Left ventricle myocardium superior (tissue), 1 donor: ENCODE results near the gene ERO1A. TPM values are rescaled to one million over a fixed set of nuclear protein-coding genes. Genes with fewer than 3 reads are reported as not detected.
A peak's percentile ranks its signal among the peaks of the same experiment; 100 is the strongest.

Experiments used
- ATAC-seq: fragments of 200-7000 bp; cut with Tn5 transposase; one replicate; pipeline ENCODE4 v1.9.1; 2020; ENCODE audit warnings: mild to moderate bottlenecking, moderate library complexity
- DNase-seq: peaks from one replicate; pipeline ENCODE4 v3.0.0-alpha.2; 2020
- intact Hi-C: fragments of 100-400 bp; cut with micrococcal nuclease; formaldehyde crosslinking; loops from one replicate; pipeline ENCODE4 v1.11.0; 2022
- total RNA-seq: library from RNA; stranded (reverse); fragmentation: NEBNext Ultra II Directional; extraction: Animal tissue kit (Norgen Biotek cat#: 25700); gene quantifications from one replicate; pipeline ENCODE4 v1.2.1, GENCODE V29; 2021
- donor health status: DM: no; HTN: yes; CAD: no; lungs with severe emphysema.

Gene ERO1A
- total RNA-seq, 1 donor from 2014 or later: 14.1 TPM

DNA sequence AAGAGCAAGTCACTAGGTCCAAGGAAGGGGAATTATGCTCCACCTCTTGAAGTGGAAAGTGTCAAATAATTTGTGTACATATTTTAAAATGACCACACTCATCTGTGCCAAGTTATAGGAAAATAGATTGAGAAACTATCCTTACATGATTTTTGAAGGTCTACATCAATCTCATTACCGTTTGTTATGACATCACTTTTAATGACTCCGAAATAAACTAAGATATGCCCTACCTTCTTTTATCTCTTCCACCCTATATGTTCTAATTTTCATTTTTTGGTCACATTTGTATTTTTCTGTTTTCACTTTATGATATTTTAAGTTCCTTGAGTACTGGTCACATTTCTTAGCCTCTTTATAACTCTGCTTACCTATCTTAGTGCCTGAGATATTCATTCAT is 8.3 kb upstream of the ERO1A start:
- DNase-seq: no peak
- intact Hi-C loops: no loop called here
- ATAC-seq: no peak

DNA sequence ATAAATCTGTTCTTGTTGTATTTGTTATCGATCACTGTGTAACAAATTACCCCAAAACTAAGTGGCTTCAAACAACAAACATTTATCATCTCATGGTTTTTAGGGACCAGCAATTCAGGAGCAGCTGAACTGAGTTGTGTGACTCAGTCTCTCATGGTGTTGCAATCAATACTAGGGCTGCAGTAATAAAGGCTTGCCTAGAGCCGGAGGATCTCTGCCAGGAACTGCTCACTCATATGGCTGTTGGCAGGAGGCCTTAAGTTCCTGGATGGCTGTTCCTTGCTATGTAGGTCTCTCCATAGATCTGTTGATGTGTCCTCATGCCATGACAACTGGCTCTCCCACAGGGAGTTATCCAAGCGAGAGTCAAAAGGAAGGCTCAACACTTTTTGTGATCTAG is 7.9 kb upstream of the ERO1A start:
- ATAC-seq (no peak), DNase-seq (no peak)
- intact Hi-C loops: no loop called here

DNA sequence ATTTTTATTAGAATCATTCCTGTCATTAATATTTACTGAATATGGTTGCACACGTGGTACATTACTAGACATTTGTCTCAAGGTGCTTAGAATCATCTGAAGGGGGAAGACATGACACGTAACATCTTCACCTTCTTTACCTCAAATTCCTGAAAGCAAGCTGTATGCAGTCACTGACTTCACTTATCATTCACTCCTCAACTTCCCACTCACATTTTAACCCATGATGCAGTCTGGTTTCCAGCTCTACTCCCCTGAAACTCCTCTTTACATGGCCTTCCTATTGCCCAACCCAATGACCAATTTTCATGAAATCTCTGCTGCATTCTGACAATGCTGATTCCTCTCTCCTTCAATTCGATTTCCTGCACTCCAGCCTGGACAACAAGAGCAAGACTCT is 5.9 kb upstream of the ERO1A start:
- intact Hi-C loops: no loop called here
- ATAC-seq: no peak
- no peak for DNase-seq

DNA sequence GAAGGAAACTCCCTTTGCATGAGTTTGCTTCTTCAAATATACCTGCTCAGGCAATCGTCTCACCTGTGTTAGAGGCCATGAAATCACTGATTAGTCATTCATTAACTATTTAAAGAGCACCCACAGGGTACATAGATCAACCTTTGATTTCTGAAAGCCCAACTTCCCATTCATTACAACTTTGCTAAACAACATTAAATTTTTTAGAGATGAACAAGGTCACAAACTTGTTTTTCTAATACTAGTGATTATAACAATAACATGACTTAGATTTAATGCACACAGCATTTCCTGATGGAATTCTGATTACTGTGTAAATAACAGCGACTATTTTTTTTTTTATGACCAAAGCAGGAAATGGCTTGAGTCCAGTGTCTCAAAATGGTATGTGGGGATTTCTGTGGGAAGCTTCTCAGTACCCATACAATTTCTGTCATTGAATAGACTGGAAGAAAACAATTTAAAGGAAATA is 5.4 kb upstream of the ERO1A start:
- intact Hi-C loops: no loop called here
- no peak for ATAC-seq
- no peak for DNase-seq

DNA sequence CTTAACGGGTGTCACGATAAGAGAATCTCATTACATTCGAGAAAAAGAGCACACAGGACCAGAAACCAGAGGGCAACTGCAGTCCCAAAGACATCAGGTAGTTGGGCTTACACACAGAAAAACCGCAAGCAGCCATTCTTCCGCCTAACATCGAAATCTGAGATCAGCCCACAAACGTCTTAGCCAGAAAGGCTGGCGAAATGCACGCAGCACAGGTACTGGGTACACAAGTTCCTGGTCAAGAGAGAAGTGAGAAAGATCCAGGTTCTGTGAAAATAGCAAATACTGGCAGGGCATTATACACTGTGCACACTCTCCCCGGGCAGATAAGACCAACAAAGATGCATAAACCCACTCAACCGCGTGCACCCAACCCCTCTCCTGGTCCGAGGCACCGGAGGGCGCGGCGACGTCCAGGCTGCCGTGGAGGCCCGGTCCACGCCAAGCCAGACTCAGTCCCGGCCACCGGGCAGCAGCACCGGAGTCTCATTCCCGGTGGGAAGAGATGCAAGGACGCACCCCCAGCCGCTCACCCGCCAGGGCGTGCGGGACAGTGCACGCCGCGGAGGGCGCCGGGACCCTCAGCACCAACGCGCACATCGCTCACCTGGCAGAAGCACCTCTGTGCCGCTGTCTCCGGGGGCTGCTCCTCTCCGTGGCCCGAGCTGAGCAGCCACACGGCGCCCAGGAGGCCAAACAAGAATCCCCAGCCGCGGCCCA is 437 bp downstream of the ERO1A start:
- intact Hi-C loops: no loop called here
- peak; percentile 53 for DNase-seq
- ATAC-seq: peak; percentile 45

DNA sequence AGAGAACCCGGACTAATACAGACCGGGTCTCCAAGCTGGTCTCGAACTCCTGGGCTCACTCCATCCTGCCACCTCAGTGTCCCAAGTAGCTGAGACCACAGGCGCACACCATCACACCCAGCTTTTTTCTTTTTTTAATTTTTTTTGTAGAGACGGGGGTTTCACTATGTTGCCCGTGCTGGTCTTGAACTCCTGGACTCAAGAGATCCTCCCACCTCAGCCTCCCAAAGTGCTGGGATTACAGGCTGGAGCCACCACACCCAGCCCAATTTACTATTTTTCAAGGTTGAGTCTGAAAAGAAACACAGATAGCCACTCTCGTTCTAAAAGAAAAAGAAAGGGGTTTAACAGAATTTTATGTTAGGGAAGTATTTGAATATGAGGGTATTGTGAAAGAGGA is 1.8 kb downstream of the ERO1A start:
- intact Hi-C loops: no loop called here
- no peak for DNase-seq
- no peak for ATAC-seq

DNA sequence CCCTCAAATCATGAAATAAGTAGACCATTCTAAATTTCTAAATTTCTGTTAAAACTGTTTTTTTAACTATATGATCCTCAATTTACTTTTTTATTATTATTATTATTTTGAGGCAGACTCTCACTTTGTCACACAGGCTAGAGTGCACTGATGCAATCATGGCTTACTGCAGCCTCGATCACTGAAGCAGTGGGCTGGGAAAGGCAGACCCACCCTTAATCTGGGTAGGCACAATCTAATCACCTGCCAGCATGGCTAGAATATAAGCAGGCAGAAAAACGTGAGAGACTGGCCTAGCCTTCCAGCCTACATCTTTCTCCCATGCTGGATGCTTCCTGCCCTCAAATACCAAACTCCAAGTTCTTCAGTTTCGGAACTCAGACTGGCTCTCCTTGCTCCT is 2.3 kb downstream of the ERO1A start:
- ATAC-seq: no peak
- DNase-seq: no peak
- intact Hi-C loops: no loop called here

DNA sequence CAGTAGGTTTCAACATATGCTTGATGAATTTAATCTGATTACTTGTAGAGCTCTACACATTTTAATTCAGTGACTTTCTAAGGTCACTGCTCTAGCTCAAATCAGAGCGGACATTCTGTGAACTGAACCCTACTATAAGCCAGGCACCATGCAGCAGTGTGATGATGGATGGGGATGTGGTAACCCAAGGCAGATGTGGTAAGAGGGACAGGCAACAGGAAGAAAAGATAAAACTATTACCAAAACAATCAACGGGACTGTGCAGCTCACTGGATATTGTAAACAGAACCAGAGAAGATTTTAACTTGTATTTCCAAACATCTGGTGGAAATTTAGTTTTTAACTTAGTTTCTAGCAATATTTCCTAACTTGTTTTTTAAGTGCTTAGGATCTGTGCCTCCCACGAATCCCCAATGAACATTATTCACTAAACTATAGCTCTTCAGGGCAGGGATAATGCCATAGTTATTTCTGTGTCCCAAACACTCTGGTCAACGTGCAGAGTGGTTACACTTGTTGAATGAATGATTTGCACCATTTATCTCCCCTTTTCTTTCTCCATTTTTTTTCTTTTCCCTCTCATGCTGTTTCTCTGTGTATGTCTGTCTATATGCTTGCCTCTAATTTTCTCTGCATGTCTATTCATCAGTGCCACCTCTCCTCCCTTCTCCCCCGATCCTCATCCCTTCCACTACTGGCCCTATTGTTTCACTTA is 3.0 kb downstream of the ERO1A start:
- DNase-seq (no peak), ATAC-seq (no peak)
- intact Hi-C loops: no loop called here

DNA sequence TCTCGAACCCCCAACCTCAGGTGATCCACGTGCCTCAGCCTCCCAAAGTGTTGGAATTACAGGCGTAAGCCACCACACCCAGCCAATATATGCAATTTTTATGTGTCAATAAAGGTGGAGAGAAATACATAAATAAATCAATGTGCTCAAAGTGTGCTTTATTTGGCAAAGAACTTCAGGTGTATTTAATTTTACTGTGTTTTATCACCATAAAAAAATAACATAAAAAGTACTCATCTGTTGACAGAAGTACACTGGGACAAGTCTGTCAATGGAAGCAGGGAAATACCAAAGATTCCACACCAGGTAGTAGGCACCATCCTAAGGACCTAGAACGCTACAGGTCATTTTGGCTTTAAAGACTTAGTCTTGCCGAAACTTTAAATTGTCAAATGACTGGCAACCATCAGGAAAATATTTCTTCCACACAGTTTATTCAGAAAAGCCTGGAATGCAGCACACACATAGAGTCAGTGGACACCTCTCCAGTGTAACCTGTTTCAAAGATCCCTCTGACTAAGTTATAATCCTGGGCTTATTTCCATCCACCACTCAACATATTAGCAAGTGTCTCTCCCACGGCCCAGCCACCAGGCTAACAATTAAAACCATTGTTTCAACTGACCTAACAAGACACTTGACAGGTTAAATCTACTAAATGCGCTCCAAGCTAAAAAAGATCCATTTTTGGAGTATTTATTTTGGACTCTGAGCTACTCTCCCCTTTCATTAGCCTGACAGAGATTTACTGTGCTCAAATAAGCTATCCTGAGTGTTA is 4.2 kb downstream of the ERO1A start:
- DNase-seq: no peak
- intact Hi-C loops: no loop called here
- no peak for ATAC-seq

DNA sequence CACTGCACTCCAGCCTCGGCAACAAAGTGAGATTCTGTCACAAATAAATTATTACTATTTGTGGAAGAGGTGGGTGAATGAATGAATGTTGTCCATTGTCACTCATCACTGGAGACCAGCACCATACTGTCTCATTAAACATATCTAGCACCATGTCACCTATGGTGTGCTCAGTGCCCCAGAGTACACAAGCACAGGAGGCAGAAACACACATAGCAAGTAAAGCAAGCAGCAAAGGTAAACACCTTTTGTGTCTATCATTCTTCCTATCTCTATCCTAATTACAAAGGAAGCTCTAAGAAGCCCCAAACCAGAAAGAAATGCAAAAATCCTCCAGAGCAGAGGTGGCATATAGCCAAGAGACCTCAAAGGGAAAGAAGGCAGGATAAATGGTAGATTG is 9.2 kb downstream of the ERO1A start:
- no peak for DNase-seq
- intact Hi-C loops: no loop called here
- no peak for ATAC-seq

DNA sequence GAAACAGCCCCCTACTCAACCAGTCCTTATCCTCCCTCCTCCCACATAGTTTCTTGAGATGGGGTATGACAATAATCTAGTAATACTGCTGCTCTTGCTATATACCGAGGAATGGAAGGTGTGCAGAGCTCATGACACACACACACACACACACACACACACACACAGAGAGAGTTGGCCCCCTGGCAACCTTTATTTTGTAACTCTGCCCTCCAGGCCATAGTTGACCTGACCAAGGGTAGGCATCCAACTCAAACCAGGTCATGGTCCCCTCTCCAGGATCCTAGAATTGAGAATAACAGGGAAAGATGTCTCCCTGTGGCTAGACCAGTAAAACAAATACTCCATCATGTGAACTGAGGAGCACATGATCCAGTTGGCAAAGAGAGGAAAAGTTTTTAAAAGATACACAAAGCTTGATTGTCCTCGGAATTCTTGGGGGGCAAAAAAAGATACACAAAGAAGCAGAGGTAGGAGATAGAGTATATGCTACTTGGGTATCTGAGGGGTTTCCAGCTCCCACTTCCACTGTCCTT is 11.3 kb downstream of the ERO1A start:
- intact Hi-C loops: no loop called here
- no peak for DNase-seq

DNA sequence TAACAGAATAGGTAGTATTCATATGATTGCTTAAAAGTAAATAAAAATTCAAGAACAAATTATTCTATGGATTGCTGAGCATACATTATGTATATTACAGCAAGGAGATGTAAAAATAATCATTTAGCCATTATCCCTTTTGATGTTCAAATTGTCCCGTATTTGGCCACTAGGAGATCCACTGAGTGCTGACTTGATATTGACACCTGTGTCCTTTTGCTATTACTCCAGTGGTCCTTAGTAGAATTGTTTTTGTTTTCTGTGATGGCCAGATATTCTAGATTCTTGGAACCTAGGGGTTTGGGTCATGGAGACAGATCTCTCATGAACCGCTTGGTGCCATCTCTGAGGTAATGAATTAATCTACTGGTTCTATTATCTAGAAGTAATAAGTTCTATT is 16.8 kb downstream of the ERO1A start:
- ATAC-seq: no peak

More for the DNA sequence above, 11.3 kb downstream of the ERO1A start:
- no peak for ATAC-seq

DNA sequence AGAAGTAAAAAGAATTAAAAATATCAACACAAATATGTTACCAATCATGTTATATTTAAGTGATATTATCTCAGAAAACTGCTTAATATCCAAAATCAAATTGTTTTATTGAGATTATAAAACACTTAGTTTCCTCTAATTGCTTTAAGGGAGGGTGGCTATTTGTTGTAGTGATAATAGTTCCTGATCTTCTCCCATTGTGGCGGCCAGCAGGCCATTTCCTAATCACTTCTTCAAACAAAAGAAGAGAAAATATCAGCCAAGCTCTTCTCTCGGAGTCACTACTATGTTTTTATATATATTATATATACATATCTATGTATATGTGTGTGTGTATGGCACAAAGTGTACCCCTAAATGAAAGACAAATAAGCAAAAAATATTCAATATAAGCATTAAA is 31.5 kb downstream of the ERO1A start:
- intact Hi-C loops: no loop called here
- no peak for DNase-seq
- no peak for ATAC-seq

More for the DNA sequence above, 16.8 kb downstream of the ERO1A start:
- no peak for DNase-seq
- intact Hi-C loops: no loop called here

DNA sequence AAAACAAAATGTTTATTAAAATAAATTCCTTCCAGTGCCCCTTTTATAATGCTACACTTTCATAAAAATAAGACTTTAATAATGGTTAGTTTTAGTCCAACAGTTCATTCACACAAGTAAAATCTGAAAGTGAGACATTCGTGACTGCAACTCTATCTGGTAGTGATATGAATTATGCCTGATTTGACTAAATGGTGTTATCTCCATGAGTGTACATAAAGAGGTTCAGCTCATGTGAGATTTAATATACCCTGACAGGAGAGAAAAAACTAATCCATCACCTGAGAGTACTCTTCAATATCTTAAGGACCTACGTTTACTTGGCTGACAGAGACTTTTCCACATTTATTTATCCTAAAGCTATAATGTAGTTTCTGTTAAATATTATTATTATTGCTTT is 34.0 kb downstream of the ERO1A start:
- intact Hi-C loops: no loop called here
- DNase-seq: no peak
- ATAC-seq: no peak

DNA sequence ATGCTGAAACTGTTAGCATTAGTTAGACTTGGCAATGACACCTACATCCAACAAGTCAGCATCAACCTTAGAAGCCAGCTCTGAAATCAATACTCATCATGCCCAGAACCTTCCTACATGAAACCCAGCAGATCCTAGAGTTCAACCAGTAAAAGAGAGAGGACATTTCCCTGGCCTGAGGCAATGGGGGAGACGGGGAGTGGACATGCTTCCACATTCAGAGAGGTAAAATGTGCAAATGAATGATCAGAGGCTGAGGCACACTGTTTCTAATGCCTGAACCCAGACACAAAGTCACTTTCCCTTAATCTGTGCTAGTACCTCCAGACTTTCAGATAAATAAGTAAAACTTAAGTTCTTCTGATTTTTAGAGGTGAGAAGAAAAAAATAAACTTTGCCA is 34.5 kb downstream of the ERO1A start:
- no peak for ATAC-seq
- intact Hi-C loops: no loop called here
- DNase-seq: no peak

DNA sequence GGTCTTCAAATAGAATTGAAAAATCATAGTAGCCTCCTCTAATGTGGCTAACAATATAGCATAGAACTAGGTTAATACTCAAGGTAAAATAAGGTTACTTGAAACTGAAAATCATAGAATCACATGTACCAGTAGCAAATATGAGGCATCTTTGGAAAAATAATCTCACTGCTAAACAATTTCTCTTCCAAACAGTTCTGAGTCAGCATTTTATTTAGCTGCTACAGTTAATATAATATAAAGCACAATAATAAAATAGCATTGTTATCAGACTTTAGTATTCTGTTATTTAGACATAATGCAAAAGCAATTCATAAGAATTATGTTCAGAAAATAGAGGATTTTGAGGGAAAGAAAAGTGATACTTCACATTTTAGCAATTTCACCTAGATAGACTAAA is 35.0 kb downstream of the ERO1A start:
- DNase-seq (no peak), ATAC-seq (no peak)
- intact Hi-C loops: no loop called here

DNA sequence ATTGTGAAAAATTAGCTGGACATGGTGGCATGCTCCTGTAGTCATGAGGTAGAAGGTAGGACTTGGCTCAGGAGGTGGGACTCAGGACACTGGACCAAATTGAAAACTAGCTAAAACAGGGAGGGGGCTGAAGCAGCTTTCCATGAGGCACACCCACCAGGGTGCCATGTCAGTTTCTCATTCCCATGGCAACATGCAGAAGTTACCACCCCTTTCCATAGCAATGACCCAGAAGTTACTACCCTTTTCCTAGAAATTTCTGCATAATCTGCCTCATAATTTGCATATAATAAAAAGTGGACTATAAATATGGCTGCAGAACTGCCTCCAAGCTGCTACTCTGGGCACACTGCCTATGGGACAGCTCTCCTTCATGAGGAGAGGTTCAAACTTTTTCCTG is 38.5 kb downstream of the ERO1A start:
- intact Hi-C loops: no loop called here
- DNase-seq (no peak), ATAC-seq (no peak)

DNA sequence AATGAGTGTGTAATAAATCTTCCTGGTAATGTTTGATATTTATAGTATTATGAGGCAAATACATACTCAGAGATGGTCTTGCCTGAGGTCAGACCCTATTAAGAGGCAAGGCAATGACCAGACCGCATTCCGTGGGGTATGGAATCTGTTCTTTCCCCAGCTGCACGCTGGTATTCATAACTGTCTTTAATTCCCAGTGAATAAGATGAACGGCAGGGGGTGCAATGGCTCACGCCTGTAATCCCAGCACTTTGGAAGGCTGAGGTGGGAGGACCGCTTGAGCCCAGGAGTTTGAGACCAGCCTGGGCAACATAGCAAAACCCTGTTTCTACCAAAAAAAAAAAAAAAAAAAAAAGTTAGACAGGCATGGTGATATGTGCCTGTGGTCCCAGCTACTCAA is 44.6 kb downstream of the ERO1A start:
- DNase-seq (no peak), ATAC-seq (no peak)
- intact Hi-C loops: no loop called here

DNA sequence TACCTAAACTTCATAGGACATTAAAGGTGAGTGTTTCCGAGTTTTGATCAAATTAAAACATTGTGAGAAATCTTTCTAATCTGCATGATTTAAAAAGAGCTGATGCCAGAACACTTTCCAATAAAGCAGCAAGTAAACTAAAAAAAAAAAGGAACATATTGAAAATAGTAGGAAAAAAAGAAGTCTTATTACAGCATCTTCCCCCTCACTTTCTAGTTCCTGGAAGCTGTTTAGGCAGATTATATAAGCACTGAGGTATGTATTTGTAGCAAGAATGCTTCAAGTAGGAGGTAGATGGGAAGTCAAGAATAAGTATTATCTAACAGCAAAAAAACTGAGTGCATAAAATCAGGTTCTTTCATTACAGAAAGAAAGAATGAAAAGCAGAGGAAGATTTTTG is 45.8 kb downstream of the ERO1A start:
- DNase-seq: no peak
- ATAC-seq: no peak
- intact Hi-C loops: no loop called here

DNA sequence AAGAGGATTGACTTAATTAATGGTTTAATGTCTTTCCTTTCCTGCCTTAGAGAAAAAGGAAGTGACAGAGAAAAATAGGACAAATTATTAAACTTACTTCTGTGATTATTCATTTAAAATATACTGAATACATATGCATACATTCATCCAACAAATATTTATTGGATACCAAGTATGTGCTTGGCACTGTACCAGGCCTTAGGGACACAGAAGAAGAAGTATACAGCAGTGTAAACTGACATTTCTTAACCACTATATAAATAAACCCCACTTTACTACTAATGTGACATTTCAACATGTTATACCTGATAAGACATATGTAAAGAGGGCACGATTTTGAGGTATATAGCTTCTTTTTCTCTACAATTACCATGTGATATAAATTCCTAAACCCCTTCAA is 53.6 kb downstream of the ERO1A start:
- intact Hi-C loops: no loop called here
- DNase-seq: no peak
- ATAC-seq: no peak
